HepG2 (cell line): ENCODE data around the gene PIGN. TPM values are rescaled to one million over a fixed set of nuclear protein-coding genes. Genes with fewer than 3 reads are reported as not detected.

Experiments
- CBX5 ChIP-seq: sonication (generic); formaldehyde crosslinking; IDR thresholded peaks from 2 replicates; pipeline ENCODE4 v1.4.0; 2020; ENCODE audit warnings: missing genetic modification reagents, borderline replicate concordance
- ELF3 ChIP-seq: IDR thresholded peaks from 2 replicates; pipeline ENCODE4 v1.6.1; 2016; ENCODE audit warnings: missing genetic modification reagents, missing compliant biosample characterization
- GATA4 ChIP-seq: sonication (generic); IDR thresholded peaks from 2 replicates; pipeline ENCODE4 v1.6.1; 2016; ENCODE audit warnings: antibody characterized with exemption, low read depth, borderline replicate concordance
- GATAD2A ChIP-seq: IDR thresholded peaks from 2 replicates; pipeline ENCODE4 v1.6.1; 2016
- GMEB2 ChIP-seq: IDR thresholded peaks from 2 replicates; pipeline ENCODE4 v1.6.1; 2016; ENCODE audit warnings: missing biosample characterization, missing genetic modification reagents, low read depth
- MED1 ChIP-seq: sonication (generic); formaldehyde crosslinking; IDR thresholded peaks from 2 replicates; pipeline ENCODE4 v1.4.0; 2020; ENCODE audit warnings: missing genetic modification reagents
- NFIC ChIP-seq: IDR thresholded peaks from 2 replicates; pipeline ENCODE4 v1.6.1; 2012; ENCODE audit warnings: mild to moderate bottlenecking, low read length, inconsistent platforms
- NFKB2 ChIP-seq: sonication (generic); formaldehyde crosslinking; IDR thresholded peaks from 2 replicates; pipeline ENCODE4 v1.4.0; 2020; ENCODE audit warnings: missing genetic modification reagents, borderline replicate concordance
- NR2C2 ChIP-seq: sonication (generic); formaldehyde crosslinking; IDR thresholded peaks from 2 replicates; pipeline ENCODE4 v1.4.0; 2020; ENCODE audit warnings: missing genetic modification reagents, mild to moderate bottlenecking, moderate library complexity, borderline replicate concordance
- SIX1 ChIP-seq: sonication (generic); formaldehyde crosslinking; IDR thresholded peaks from 2 replicates; pipeline ENCODE4 v1.4.0; 2020; ENCODE audit warnings: missing genetic modification reagents, borderline replicate concordance
- SP140L ChIP-seq: sonication (generic); formaldehyde crosslinking; IDR thresholded peaks from 2 replicates; pipeline ENCODE4 v1.4.0; 2020; ENCODE audit warnings: missing genetic modification reagents, borderline replicate concordance
- SUZ12 ChIP-seq: fragments of 150-350 bp; IDR thresholded peaks from 2 replicates; pipeline ENCODE4 v1.6.1; 2014; ENCODE audit warnings: low read depth, low read length
- TEF ChIP-seq: sonication (generic); formaldehyde crosslinking; IDR thresholded peaks from 2 replicates; pipeline ENCODE4 v1.5.0; 2020; ENCODE audit warnings: missing genetic modification reagents
- ZBTB39 ChIP-seq: sonication (generic); formaldehyde crosslinking; IDR thresholded peaks from 2 replicates; pipeline ENCODE4 v1.5.0; 2020; ENCODE audit warnings: missing genetic modification reagents
- ZC3H13 ChIP-seq: sonication (generic); formaldehyde crosslinking; IDR thresholded peaks from 2 replicates; pipeline ENCODE4 v1.8.1; 2023; ENCODE audit warnings: mild to moderate bottlenecking, missing genetic modification reagents, moderate library complexity
- ZNF101 ChIP-seq: sonication (generic); formaldehyde crosslinking; IDR thresholded peaks from 2 replicates; pipeline ENCODE4 v1.4.0; 2020; ENCODE audit warnings: mild to moderate bottlenecking, low read depth, missing genetic modification reagents, borderline replicate concordance
- ZNF235 ChIP-seq: sonication (generic); formaldehyde crosslinking; IDR thresholded peaks from 2 replicates; pipeline ENCODE4 v1.8.1; 2023; ENCODE audit warnings: mild to moderate bottlenecking, missing genetic modification reagents, borderline replicate concordance
- ZNF362 ChIP-seq: sonication (generic); formaldehyde crosslinking; IDR thresholded peaks from 2 replicates; pipeline ENCODE4 v1.4.0; 2020; ENCODE audit warnings: missing genetic modification reagents, mild to moderate bottlenecking, borderline replicate concordance
- ZNF513 ChIP-seq: sonication (generic); formaldehyde crosslinking; conservative IDR thresholded peaks from 2 replicates; pipeline ENCODE4 v1.5.0; 2020; ENCODE audit warnings: missing genetic modification reagents
- polyA plus RNA-seq, 8 experiments: library from polyadenylated mRNA; depleted of rRNA in 3 of 8; stranded (reverse) in 7 of 8; unstranded in 1 of 8; fragments of >200 nt; fragmentation: Illumina TruSeq in 4 of 8; extraction: Trizol in 4 of 8; gene quantifications; 2 replicates each; pipeline versions ENCODE4 v1.2.1 to v1.2.3, GENCODE V29; 2011 to 2016; ENCODE audit warnings: low read depth in 4 of 8, missing spikeins in 1 of 8, mixed read lengths in 1 of 8; ENCODE audit not compliant: insufficient read depth in 1 of 8
- total RNA-seq, 5 experiments: library from RNA; depleted of rRNA; stranded (reverse); fragments of >200 nt; fragmentation: Illumina TruSeq; extraction: Trizol; gene quantifications; 2 replicates each; pipeline ENCODE4 v1.2.3, GENCODE V29; 2016; ENCODE audit warnings: low read depth in 1 of 5

The PIGN gene
- total and polyA plus RNA-seq, 2 of the 13 experiments (the other 11 are each of a cell fraction or from before 2014, with no cell fraction given) = 15.5 to 33.6 TPM

- TF ChIP-seq NFKB2 (CRISPR knock-in tag) (peak; percentile 47; the same call in 1 of the 2 replicates), ZNF513 (CRISPR knock-in tag) (no peak), TEF (no peak), NR2C2 (CRISPR knock-in tag) (no peak), ZNF101 (no peak), ZC3H13 (CRISPR knock-in tag) (peak; percentile 49; the same call in 1 of the 2 replicates), MED1 (CRISPR knock-in tag) (peak; percentile 7; the same call in 1 of the 2 replicates), CBX5 (CRISPR knock-in tag) (peak; percentile 49; the same call in 1 of the 2 replicates), GMEB2 (CRISPR knock-in tag) (no peak), ZBTB39 (no peak), NFIC (no peak), ELF3 (0 out of 2 replicates have a peak, but pooled peaks have one; percentile 6), GATAD2A (CRISPR knock-in tag) (no peak), SP140L (CRISPR knock-in tag) (no peak), SUZ12 (no peak), GATA4 (no peak), ZNF235 (CRISPR knock-in tag) (no peak), ZNF362 (no peak), SIX1 (CRISPR knock-in tag) (no peak)
These were observed 971 bp upstream of the PIGN start (continued) for GRCh38 chr18:62187543-62188510.
